ENCODE measurements around the gene SYNPO.
A peak's percentile ranks its signal among the peaks of the same experiment; 100 is the strongest.

Gene SYNPO

DNA sequence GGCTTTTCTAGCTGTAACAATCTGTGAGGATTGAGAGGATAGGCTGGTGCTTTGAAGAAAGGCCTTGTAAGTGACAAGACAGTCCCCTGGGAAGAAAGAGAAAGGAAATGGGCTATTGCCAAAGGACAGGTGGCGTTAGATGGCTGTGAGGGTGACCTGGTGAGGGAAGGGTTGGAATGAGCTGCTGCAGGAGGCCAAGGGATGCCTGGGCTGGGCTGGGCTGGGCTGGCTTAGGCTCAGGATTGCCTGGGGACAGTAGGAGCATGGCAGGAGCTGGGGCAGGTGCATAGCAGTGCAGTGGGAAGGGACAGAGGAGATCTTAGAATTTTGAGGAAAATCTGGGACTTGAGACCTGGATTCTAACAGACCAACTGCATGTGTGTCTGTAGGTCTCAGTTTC, 10.9 kb downstream of the SYNPO start:
- no peak for DNase-seq (ENCODE audit: low read depth)
- H3K4me3 ChIP-seq (ENCODE audit: low read depth, low read length): no peak overlapping the region
- TF ChIP-seq, protein P1, sequence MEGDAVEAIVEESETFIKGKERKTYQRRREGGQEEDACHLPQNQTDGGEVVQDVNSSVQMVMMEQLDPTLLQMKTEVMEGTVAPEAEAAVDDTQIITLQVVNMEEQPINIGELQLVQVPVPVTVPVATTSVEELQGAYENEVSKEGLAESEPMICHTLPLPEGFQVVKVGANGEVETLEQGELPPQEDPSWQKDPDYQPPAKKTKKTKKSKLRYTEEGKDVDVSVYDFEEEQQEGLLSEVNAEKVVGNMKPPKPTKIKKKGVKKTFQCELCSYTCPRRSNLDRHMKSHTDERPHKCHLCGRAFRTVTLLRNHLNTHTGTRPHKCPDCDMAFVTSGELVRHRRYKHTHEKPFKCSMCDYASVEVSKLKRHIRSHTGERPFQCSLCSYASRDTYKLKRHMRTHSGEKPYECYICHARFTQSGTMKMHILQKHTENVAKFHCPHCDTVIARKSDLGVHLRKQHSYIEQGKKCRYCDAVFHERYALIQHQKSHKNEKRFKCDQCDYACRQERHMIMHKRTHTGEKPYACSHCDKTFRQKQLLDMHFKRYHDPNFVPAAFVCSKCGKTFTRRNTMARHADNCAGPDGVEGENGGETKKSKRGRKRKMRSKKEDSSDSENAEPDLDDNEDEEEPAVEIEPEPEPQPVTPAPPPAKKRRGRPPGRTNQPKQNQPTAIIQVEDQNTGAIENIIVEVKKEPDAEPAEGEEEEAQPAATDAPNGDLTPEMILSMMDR (conservative IDR thresholded peaks at IDR 0.05; ENCODE audit: low read depth, low read length): no peak

DNA sequence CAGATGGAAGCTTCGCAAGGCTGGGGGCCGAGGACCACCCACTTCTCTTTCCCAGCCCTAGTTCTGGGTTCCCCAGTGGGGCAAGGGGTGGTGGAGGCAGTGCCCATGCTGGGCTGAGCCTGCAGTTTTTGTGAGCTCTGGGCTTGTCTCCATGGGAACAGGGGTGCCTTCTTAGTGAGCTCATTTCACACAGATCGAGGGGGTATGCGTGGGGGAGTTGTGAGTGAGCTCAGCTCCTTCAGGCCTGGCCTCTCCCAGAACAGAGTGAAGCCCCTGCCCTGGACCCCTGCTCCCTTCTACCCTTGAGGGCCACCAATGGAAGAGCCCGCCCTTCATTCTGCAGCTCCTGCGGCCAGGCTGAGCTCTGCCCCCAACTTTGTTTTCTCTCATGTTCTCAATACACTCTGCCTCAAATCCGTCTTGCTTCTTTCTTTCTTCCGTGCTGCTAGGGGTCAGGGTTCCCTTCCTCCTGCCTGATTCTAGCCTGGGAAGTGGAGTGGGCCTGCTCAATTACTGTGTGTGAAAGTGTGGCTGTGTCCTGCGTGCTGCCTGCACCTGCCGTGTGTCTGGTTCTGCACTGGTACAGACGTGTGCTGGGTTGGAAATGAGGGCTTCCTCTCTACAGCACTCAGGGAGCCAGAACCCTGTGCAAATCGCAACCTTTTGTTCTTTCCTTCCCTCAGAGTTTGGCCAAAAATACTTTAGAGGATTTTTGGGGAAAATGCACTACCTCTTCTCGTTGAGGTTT, 11.6 kb downstream of the SYNPO start:
- DNase-seq (ENCODE audit: low read depth): no peak
- TF ChIP-seq, protein P1 (conservative IDR thresholded peaks at IDR 0.05; ENCODE audit: low read depth, low read length): no peak
- H3K4me3 ChIP-seq (ENCODE audit: low read depth, low read length): no peak overlapping the region

DNA sequence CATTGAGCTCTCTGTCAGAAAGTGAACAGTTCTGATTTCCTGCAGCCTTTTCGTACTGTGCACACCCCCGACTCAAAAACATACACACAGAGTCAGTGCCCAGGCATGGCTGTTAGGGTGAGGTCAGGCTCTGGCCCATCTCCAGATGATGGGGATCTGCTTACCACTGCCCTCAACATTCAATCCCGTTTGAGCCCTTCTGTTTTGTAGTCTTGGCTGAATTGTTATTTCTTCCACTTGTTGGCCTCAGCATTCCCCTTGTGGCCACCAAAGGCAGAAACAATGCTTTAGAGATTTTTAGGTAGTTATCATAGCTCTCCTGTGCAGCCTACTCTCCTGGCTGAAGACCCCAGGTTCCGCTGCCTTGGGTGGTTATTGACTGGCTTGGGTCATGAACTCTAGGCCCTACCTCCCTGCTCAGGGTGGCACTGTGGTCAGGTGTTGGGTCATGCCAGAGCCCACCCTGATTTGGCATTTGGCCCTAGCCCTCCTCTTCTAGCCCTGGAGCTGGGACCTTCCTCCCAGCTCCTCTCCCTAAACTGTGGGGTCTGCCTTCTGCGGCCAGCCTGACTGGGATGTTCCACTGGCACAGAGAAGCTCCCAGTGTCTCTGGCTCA, 12.8 kb downstream of the SYNPO start:
- TF ChIP-seq, protein P1 (conservative IDR thresholded peaks at IDR 0.05; ENCODE audit: low read depth, low read length): peak; percentile 73
- peak; percentile 59 for DNase-seq (ENCODE audit: low read depth)
- no peak overlapping the region for H3K4me3 ChIP-seq (ENCODE audit: low read depth, low read length)

DNA sequence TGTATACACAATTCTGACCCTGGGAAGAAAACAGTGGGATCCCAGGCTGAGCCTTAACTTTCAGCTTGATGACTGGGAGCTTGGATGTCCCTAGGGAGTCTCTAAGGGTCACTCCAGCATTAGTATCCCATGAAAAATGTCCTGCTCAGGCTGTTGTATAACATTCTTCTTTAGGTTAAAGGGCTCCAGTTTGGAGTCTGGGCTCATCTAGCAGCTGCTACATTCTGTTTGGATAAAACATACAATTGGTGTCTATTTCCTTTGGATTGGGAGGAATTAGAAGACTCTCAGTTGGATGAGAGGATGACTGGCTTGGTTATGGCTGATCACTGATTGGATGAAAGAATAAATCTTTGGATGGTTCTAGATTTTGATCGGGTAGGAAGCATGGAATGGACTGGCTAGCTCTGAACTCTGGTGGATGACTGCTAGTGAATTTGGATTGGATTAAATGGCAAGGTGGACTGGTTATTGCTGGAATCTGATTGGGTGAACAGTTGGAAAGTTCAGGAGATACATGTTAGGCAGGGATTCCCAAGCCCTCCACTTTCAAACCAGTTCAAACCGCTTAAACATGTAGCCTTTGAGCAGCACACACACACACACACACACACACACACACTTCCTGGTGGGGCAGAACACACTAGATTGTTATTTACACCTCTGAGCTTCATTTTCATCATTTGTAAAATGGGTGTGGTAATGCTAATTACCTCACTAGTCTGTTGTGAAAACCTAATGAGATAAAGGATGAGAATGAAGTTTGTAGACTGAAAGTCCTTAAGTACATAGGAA, 13.5 kb downstream of the SYNPO start:
- H3K4me3 ChIP-seq (ENCODE audit: low read depth, low read length): no peak overlapping the region
- TF ChIP-seq, protein P1 (conservative IDR thresholded peaks at IDR 0.05; ENCODE audit: low read depth, low read length): no peak
- DNase-seq (ENCODE audit: low read depth): no peak

DNA sequence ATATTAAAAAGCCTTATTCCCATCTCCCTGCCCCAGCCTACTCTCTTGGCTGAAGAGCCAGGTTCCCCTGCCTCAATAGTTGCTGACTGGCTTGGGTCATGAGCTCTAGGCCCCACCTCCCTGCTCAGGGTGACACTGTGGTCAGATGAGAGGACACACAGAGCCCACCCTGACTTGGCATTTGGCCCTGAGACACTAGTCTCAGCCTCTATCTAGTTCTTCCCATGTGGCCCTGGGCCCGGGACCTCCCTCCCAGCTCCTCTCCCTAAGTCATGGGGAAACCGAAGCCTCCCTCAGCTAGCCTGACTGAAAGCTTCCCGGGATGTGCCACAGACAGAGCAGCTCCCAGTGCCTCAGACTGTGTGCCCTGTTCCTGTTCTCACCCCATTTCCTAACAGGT, 14.8 kb downstream of the SYNPO start:
- H3K4me3 ChIP-seq (ENCODE audit: low read depth, low read length): no peak overlapping the region
- TF ChIP-seq, protein P1 (conservative IDR thresholded peaks at IDR 0.05; ENCODE audit: low read depth, low read length): no peak
- DNase-seq (ENCODE audit: low read depth): no peak

DNA sequence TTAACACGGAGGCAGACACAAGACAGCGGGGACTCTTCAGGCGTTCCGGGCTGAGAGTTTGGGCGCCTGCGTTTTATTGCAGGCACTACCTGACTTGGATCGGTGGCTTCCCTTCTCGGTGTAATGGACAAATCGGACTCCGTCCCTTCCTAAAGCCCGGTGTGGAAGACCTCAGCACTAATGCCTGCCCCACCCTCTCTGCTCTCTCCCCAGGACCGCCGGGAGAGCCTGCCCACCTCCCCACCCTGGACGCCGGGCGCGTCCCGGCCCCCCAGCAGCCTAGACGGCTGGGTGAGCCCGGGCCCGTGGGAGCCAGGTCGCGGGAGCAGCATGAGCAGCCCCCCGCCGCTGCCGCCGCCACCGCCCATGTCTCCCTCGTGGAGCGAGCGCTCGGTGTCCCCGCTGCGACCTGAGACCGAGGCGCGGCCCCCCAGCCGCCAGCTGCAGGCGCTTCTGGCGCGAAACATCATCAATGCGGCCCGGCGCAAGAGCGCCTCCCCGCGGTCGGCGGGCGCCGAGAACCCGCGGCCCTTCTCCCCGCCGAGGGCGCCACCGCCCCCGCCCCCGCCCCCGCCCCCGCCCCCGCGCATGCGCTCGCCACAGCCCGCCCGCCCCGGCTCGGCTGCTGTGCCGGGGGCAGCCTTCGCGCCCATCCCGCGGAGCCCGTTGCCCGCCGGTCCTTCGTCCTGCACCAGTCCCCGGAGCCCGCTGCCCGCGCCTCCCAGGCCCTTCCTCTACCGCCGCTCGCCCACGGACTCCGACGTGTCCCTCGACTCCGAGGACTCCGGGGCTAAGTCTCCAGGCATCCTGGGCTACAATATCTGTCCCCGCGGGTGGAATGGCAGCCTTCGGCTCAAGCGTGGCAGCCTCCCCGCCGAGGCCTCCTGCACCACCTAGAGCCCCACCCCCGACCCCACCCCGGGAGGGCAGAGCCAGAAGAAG, 16.0 kb downstream of the SYNPO start:
- TF ChIP-seq, protein P1 (conservative IDR thresholded peaks at IDR 0.05; ENCODE audit: low read depth, low read length): peak; percentile 60
- H3K4me3 ChIP-seq (ENCODE audit: low read depth, low read length): peak overlapping the region; percentile 63
- peak; percentile 64 for DNase-seq (ENCODE audit: low read depth)
